Measurements from ENCODE around the gene SAP25. TPM values are rescaled to one million over a fixed set of nuclear protein-coding genes. Genes with fewer than 3 reads are reported as not detected.

SAP25 gene
- total RNA-seq, 3 donors from 2014 or later, result 2.8 to 4.3 (median 3.5) TPM

- ATAC-seq, result no peak
- intact Hi-C loops (cut with DNase I, micrococcal nuclease), result no loop called here
These were observed 39.9 kb upstream of the SAP25 start for GRCh38 chr7:100613412-100614175.

GRCh38 chr7:100612730-100613390, 39.2 kb upstream of the SAP25 start:
- ATAC-seq, result peak; percentile 2
- peak overlapping the region; percentile 31 for H3K4me3 ChIP-seq
- intact Hi-C loops (cut with DNase I, micrococcal nuclease), result no loop called here
- TF ChIP-seq CTCF (IDR thresholded peaks at IDR 0.05), result no peak
- no peaks in the 10 kb centered on the region for H3K9me3 ChIP-seq
- DNase-seq, result peak in 1 of 3 donors; percentile 27
- no peaks in the 10 kb centered on the region for H3K4me1 ChIP-seq (ENCODE audit: low read depth)
- H3K36me3 ChIP-seq (ENCODE audit: low read depth), result no peaks in the 10 kb centered on the region

More at GRCh38 chr7:100613412-100614175, 39.9 kb upstream of the SAP25 start:
- Histone ChIP-seq H3K4me3 (no peak overlapping the region), H3K9me3 (no peaks in the 10 kb centered on the region), H3K4me1 (ENCODE audit: low read depth) (no peaks in the 10 kb centered on the region), H3K36me3 (ENCODE audit: low read depth) (no peaks in the 10 kb centered on the region)
- DNase-seq, result peak in 1 of 3 donors; percentile 63
- TF ChIP-seq CTCF (IDR thresholded peaks at IDR 0.05), result no peak

- no peaks in the 10 kb centered on the region for H3K9me3 ChIP-seq
- H3K4me3 ChIP-seq, result peak within 1 kb of the TSS; percentile 31
- no peaks in the 10 kb centered on the region for H3K4me1 ChIP-seq (ENCODE audit: low read depth)
- intact Hi-C loops (cut with DNase I, micrococcal nuclease), result no loop called here
- no peak for TF ChIP-seq CTCF (IDR thresholded peaks at IDR 0.05)
- DNase-seq, result peak; percentile 99
- ATAC-seq, result peak; percentile 97
- no peaks in the 10 kb centered on the region for H3K36me3 ChIP-seq (ENCODE audit: low read depth)
These were observed 38.5 kb upstream of the SAP25 start, which contains the start of gene MOSPD3 for GRCh38 chr7:100611983-100612729. TSS of gene MOSPD3 (plus strand) at chr7:100612540. CDS start at chr7:100612792, 252 bp downstream.

- Histone ChIP-seq H3K4me1 (ENCODE audit: low read depth) (peaks cover 7% of the 10 kb centered on the region), H3K4me3 (no peak overlapping the region), H3K9me3 (no peaks in the 10 kb centered on the region), H3K36me3 (ENCODE audit: low read depth) (no peaks in the 10 kb centered on the region)
- intact Hi-C loops (cut with DNase I, micrococcal nuclease), result no loop called here
- no peak for TF ChIP-seq CTCF (IDR thresholded peaks at IDR 0.05)
- DNase-seq, result no peak
- ATAC-seq, result no peak
These were observed 36.3 kb upstream of the SAP25 start for GRCh38 chr7:100609958-100610357.

GRCh38 chr7:100607111-100607510, 33.4 kb upstream of the SAP25 start:
- no peak for ATAC-seq
- no peaks in the 10 kb centered on the region for H3K36me3 ChIP-seq (ENCODE audit: low read depth)
- peaks cover 19% of the 10 kb centered on the region for H3K4me1 ChIP-seq (ENCODE audit: low read depth)
- no peak for TF ChIP-seq CTCF (IDR thresholded peaks at IDR 0.05)
- intact Hi-C loops (cut with DNase I, micrococcal nuclease), result no loop called here
- no peaks in the 10 kb centered on the region for H3K9me3 ChIP-seq
- no peak overlapping the region for H3K4me3 ChIP-seq
- no peak for DNase-seq
